HG03139 (cell line): ENCODE data around the gene TAF4.

Source experiments
- ATAC-seq: cut with Tn5 transposase; IDR thresholded peaks from one replicate; pipeline ENCODE4 v1.9.1; 2021; ENCODE audit not compliant: unreplicated experiment

Gene TAF4

DNA sequence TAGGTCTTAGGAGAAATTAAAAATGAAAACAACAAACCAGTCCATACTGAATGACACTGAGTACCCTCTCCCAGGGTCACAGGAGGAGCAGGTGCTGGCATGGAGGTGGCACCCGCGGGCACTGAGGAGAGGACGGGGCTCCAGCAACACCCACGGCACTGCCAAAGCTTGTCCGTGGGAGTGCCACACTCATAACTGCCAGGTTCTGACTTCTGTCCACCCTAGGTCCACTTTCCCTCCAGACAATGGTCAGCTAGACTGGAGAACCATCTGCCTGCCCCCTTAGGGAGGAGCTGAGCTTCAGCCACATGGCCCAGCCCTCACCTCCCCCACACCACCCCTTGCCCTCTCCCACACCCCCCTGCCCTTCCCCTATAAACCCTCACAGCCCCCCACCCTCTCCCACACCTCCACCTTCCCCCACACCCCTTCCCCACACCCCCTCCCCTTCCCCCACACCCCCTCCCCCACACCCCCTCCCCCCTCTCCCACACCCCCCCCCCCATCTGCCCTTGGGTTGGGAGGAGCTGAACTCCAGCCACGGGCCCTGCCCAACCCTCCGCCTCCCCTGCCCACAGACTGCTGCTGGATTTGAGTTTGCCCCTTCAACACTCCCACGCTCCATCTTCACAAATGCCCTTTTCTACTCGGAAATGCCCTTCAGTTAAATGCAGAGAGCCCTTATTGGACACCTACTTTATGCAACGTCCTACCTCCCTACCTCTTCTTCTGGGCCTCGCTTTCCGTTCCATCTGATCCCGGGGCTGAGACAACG lies 129.6 kb downstream of the TAF4 start:
- no peak for ATAC-seq

DNA sequence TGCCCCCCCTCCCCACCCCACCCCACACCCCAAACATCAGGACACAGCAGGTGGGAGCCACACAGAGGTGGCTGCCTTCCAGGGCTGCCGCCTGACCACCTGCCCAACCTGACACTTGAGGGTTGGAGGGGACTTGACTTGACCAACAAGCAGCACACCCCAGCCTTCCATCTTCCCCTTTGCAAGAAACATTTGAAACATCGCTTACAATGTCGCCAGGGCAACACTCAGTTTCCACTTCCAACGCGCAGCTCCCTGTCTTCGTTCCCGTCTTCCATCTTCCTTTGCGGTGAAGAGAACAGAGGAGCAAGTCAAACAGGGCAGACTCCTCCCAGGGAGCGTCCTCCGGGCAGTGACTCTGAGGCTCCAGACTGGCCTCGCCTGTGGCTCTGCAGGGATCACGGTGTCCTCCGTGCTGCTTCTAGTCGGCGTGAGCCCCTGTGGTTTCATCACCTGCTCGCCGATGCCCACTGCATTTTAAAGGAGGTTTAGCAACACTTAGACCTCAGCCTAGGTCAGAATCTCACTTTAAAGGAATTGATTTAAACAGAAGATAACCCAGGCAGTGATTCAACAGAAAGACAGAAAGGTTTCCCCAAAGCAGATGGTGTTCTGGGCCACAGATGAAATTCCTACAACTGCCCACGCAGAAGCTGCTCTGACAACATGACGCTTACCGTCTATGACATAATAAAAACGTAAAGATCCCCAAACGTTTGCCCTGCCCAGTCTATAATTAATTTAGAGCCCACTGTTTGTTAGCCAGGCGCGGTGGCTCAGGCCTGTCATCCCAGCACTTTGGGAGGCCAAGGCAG lies 130.8 kb downstream of the TAF4 start:
- no peak for ATAC-seq

DNA sequence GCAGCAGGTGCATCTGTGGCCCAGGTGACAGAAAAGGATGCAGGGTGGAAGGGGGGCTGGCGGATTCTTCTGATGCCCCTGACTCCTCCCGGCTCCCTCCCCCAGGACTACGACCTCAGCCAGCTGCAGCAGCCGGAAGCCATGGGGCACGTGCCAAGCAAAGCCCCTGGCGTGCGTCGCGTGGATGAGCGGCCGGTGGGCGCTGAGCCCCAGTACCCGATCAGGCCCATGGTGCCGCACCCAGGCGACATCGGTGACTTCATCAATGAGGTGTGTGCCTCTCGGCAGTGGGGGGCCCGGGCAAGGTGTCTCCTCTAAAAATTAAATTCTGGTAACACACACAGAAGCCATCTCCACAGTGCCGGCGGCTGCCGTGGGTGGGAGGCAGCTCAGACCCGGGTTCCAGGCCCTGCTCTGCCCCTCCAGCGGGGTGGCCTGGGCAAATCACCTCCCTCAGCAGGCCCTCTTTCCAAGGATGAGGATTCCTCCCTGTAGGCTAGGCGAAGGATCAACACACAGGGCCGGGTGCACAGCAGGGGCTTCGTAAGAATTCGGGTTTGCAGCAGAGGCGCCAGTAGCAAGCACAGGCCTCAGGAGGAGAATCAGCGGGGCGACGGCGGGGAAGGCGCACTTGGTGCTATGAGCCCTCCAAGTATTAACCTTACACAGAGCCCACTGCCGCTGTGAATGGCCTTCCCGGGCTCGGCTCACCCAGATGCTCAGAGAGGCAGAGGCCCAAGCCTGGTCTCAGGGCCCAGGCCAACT lies 131.5 kb downstream of the TAF4 start:
- no peak for ATAC-seq

DNA sequence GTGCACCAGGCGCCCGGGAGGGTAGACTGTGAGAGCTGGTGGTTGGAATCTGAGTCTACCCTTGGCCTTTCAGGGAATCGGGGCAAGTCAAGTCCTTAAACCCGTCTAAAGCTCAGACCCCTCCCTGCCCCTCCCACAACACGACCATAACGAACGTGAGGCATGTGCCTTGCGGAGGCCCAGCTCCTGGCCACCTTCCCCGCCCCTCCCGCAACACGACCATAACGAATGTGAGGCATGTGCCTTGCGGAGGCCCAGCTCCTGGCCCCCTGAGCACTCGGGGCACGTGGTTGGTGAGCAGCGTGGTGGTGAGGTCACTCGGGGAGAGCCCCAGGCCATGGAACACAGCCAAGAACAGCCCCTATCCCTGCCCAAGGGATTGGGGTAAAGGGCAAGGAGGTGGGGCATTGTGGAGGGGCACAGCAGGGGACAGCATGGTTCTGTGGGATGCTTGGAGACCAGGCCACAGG lies 132.2 kb downstream of the TAF4 start:
- no peak for ATAC-seq

DNA sequence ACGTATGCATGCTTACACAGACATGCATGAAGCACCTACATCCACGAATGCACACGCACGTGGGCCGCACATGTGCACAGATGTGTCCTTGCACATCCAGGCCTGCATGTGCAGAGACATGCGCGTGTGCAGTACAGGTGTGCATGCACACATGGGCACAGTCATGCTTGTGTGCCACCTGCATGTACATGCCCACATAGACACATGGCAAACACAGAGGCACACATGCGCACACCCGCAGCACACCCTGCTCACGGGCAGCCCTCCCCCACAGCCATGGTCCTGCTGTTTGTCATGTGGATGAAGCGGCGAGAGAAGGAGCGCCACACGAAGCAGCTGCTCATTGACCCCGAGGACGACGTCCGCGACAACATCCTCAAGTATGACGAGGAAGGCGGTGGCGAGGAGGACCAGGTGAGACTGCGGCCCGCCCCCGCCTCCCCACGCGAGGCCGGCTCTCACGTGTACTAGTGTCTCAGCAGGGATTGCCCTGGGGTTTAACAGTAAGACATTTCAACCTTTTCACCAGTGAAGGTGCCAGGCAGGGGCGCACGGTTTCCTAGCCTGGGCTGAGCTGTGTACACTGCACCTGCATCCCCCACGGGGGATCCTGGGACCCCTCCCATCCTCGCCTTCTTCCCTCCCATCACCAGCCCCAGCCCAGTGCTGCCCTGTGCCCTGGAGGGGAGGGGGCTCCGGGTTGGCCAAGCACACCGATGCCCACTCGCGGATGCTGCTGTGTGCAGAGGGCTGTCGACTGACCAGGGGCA lies 132.8 kb downstream of the TAF4 start:
- no peak for ATAC-seq

DNA sequence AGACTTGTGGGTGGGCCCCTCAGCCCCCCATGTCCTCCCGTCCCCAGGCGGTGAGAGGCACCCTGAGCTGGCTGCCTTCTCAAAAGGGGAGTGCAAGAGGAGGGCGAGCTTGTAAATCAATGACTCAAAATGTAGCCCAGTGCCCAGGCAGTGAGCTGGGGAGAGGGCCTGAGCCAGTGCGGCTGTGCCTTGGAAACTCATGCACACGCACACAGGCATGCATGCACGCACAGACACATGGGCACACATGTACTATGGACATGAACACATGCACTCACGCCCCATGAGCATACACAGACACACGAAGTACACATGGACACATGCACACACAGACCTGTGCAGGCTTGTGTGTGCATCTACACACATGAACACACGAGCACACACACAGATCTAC lies 133.5 kb downstream of the TAF4 start:
- no peak for ATAC-seq

DNA sequence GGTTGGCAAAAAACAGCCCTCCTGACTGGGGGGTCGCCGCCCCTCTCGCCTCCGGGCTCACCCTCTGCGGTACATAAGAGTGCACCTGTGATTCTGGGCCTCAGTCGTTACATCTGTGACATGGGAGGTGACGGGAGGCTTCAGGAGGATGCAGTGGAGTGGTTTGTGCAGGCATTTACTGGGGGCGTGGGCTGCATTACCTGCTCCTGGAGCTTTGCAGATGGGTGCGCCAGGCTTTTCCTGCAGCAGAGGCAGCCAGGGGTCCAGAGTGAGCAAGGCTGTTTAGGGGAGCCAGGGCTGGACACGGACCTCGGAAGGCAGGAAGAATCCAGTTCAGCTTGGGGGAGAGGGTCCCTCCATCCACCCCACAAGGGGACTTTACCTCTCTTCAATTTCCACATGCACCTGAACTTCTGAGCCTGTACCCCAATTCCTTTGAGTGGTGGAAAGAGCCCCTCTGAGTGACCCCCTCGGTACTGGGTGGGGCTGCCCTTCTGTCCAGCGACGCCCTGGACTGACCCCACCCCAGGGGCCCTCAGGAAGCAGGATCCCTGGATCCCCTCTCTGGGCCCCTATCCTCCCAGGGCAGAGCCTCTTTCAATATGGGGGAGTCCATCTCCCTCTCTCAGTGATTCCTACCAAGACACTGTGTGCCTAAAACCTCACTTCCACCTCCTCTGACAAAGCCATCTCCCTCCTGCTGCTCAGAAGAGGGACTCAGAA lies 134.0 kb downstream of the TAF4 start:
- ATAC-seq, result no peak

DNA sequence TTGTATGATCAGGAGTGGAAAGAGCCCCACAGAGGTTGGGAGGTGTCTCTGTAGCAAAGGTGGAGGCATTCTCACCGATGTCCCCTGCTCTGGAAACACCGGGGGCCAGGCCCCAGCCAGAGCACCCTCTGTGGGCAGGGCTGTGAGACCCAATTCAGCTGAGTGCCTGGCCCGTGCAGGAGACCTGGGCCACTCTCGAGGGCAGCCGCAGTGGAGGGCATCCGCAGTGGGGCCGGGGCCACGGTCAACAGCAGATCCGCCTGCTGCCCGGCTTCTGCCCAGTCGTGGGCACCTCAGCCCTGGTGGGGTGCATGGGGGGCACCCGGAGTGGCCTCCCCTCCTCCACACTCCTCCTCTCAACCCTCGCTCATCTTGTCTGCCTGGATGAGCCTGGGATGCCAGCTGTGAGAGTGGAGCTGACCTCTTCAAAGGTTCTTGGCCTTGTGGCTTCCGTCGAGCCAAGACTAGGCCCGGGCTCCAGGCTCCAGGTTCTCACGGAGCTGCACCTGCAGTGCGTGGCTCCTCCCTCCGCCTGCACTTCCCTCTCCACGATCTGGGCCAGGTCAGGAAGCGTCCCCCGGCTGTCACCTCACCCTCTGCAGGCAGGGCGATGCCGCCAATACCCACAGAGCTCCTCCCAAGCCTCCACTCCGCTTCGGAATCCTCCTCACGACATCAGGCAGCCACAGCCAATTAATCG lies 134.8 kb downstream of the TAF4 start:
- no peak for ATAC-seq

DNA sequence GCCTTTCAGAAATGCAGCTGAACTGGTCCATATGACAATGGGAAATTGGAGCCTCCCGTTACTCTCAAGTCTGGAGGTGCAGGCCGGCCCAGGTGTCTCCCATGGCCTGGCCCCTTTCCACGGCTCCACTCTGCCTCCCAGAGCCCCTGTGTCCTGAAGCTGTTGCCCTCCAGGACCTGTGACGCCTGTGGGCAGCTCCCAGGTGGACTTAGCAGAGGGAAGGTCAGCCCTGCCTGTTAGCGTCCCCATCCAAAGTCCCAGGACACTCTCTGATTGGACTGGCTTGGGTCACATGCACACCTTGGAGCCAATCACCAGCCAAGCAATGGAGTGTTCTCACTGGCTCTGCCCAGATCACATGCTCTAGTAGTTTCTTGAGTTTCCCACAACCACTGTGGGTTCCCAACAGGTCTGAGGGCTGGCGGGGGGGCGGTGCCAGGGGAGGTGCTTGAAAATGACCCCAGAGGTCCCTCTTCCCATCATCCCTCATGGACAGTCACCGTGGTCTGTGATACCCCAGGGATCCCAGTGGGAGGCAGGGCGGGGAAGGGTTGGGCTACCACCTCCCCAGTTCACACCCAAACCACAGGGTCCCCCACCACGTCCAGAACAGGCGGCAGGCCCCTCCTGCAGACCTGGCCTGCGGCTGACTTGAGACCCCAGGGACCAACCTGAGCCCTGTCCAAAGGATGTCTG lies 135.6 kb downstream of the TAF4 start:
- no peak for ATAC-seq

DNA sequence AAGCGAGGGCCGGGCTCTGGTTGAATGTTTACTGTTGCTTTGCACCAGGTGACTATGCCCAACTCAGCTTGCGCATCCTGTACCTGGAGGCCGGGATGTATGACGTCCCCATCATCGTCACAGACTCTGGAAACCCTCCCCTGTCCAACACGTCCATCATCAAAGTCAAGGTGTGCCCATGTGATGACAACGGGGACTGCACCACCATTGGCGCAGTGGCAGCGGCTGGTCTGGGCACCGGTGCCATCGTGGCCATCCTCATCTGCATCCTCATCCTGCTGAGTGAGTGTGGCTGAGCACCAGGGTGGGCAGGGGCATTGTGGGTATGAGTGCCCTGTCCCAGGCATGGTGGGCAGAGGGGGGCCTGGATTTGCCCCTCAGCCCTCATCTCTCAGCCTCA lies 136.1 kb downstream of the TAF4 start:
- no peak for ATAC-seq

DNA sequence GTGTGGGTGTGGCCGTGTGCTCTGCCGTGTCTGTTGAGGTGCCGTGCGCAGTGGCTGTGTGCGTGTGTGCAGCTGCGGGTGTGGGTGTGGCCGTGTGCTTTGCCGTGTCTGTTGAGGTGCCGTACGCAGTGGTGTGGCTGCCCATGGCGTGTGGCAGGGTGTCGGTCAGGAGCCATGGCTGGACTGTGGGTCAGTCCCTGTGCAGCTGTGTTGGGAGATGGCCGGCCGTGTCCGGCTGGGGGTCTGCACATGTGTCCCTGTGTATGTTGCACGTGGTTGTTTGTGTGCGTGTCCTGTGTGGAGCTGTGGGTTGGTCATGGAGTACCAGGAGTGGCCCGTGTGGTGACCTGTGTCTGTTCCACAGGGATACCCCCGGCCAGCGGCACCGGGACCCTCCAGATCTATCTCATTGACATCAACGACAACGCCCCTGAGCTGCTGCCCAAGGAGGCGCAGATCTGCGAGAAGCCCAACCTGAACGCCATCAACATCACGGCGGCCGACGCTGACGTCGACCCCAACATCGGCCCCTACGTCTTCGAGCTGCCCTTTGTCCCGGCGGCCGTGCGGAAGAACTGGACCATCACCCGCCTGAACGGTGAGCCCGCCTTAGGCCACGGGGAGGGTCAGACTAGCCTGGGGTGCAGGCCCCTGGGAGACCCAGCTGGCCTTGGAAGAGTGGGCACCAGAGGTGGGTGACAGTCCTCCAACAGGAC lies 137.7 kb downstream of the TAF4 start:
- no peak for ATAC-seq

DNA sequence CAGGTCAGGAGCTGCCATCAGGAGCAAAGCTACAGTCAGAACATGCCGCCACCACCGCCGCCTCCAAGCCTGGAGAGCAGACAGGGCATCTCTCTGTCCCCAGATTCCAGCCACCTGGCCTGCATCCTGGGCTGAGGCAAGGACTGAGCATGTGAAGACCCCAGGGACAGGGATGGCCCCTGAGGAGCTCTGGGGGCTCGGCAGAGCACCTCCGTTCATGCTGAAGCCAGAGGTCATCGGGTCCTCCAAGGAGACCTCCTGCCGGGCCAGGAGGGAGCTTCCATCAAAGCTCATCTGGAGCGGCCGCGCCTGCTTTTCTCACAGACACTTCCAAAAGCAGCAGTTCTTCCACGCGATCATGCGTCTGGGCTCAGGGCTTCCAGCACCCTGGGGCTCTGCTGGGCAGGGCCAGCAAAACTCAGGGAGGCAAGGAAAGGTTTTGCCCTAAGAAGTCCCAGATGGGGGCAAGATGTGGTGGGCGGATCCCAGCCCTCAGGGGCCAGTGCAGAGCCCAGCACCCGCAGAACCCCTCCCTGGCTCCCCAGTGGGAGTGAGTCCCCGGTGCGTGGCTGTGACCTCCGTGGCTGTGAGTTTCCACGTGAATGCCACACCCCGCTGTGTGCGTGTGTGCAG lies 138.4 kb downstream of the TAF4 start:
- ATAC-seq, result no peak

DNA sequence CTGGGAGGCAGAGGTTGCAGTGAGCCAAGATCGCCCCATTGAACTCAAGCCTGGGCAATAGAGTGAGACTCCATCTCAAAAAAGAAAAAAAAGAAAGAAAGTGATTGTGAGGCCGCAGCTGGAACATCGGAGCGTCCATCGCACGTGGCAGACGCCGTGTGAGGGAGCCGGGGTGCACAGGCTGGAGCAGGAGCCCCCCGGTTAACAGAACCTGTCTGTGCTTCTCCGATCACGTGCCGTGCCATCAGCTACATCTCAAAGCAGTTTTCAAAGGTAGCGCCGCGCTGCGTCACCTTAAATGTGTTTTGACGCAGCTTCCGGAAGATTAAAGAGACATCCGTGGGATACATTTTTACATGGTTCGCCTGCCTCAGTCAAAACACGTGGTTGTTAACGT lies 138.9 kb downstream of the TAF4 start:
- ATAC-seq, result no peak

DNA sequence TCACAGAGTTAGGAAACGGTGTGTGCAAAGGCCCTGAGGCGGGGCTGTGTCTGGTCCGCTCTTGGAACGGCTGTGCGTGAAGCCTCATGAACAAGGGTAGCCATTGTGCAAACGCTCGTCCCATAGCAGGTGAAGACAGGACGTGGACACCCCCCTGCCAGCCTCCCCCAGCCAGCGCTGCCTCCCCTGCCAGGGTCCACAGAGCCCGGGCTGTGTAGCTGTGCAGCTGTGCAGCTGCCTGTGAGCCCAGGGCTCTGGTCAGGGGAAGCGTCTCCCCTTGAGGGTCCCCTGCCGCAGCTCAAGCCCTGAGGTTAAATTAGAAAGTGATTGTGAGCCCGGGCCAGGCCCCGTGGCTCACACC lies 139.4 kb downstream of the TAF4 start:
- no peak for ATAC-seq

DNA sequence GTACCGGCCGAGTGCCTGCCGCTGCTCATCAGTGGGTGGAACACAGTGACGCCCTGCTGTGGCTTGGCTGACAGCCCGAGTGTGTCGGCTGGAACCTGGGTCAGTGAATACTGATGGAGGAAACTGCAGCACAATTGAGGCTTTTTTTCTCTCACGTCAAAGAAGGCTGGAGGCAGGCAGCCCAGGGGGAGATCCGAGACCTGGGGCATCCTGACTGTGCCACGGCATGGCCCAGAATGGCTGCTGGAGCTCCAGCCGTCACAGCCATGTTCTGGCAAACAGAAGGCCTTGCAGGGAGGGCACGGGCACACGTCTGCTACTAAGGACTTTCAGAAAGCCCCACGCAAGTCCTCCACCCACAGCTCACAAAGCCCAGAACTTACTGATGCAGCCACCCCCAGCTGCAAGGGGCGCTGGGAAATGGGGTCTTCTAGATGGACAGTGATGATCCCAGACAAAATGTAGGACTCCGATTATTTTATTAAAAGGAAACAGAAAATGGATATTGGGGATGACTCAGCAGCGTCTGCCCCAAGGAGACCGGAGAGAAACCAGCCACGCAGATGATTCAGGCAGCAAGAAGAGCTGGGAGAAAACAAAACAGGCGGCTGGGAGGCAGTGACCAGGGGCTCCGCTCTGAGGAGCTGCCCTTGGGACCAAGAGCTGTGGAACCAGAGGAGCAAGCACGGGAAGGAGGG lies 140.0 kb downstream of the TAF4 start:
- no peak for ATAC-seq

DNA sequence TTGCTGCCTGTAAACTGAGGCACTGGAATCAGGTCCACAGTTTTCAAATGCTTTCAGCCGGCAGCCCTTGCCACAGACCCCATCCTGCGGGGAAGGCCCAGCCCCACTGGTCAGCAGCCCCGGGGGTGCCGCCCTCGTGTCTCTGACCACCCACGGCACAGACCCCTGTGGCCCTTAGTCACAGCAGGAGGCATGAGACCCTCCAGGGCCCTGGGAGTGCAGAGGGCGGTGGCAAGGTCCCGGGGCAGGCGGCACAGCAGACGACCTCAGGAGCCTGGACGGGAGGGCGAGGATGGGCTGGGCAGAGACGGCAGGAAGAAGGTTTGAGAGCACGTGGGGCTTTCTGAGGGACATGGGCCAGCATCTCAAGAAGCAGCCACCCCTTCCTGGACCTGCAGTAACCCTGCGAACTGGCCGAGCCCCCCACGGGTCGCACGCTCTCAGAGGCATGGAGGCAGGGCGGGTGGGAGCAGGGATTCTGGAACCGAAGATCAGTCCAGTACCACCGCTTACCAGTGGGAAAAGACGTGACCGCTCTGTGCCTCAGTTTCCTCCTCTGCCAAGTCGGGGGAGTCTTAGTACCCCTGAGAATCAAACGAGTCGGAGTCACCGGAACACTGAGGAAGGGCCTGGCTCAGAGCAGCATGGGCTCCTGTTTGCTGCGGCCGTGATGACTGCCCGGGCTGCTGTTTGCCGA lies 140.7 kb downstream of the TAF4 start:
- ATAC-seq, result no peak
